Natural killer cell (primary cell): ENCODE results near the gene NEFH. TPM values are rescaled to one million over a fixed set of nuclear protein-coding genes. Genes with fewer than 3 reads are reported as not detected.

Source experiments
- ATAC-seq, 3 donors: fragments of 150-1000 bp in 2 of 3; fragments of 200-7000 bp in 1 of 3; cut with Tn5 transposase; 1 replicate in 1 of 3; 2 replicates in 2 of 3; pipeline ENCODE4 v1.10.0; 2021; ENCODE audit warnings: mild to moderate bottlenecking in 2 of 3, moderate library complexity in 2 of 3
- DNase-seq, 2 donors: peaks; one replicate each; pipeline versions ENCODE4 v3.0.0 to v3.0.0-alpha.2; 2013 to 2021; ENCODE audit warnings: mixed read lengths in 1 of 2
- H3K27ac ChIP-seq: one replicate; pipeline ENCODE4 v1.5.1; 2013; ENCODE audit warnings: mild to moderate bottlenecking, low read length
- H3K27me3 ChIP-seq: one replicate; pipeline ENCODE4 v1.6.1; 2013; ENCODE audit warnings: low read length; ENCODE audit not compliant: control insufficient read depth, insufficient read depth
- H3K36me3 ChIP-seq: one replicate; pipeline ENCODE4 v1.6.1; 2013; ENCODE audit warnings: low read length; ENCODE audit not compliant: control insufficient read depth, insufficient read depth
- H3K4me1 ChIP-seq: one replicate; pipeline ENCODE4 v1.6.1; 2013; ENCODE audit warnings: low read length; ENCODE audit not compliant: control insufficient read depth, insufficient read depth
- H3K4me3 ChIP-seq: one replicate; pipeline ENCODE4 v1.5.1; 2013; ENCODE audit warnings: low read length
- H3K9me3 ChIP-seq: one replicate; pipeline ENCODE4 v1.6.1; 2013; ENCODE audit warnings: low read length; ENCODE audit not compliant: control insufficient read depth, insufficient read depth
- H3K27ac Mint-ChIP-seq, 2 donors: one replicate each; pipeline ENCODE4 v1.8.0; 2022; ENCODE audit warnings: mild to moderate bottlenecking in 2 of 2, mixed read lengths in 2 of 2, moderate library complexity in 1 of 2
- H3K27me3 Mint-ChIP-seq, 2 donors: one replicate each; pipeline ENCODE4 v1.8.0; 2022; ENCODE audit warnings: low read depth in 2 of 2, mixed read lengths in 2 of 2
- H3K36me3 Mint-ChIP-seq: one replicate; pipeline ENCODE4 v1.8.0; 2022; ENCODE audit warnings: mixed read lengths
- H3K4me1 Mint-ChIP-seq, 2 donors: one replicate each; pipeline ENCODE4 v1.8.0; 2022; ENCODE audit warnings: mixed read lengths in 2 of 2
- H3K4me3 Mint-ChIP-seq: one replicate; pipeline ENCODE4 v1.8.0; 2022; ENCODE audit warnings: mild to moderate bottlenecking, moderate library complexity, mixed read lengths
- H3K9me3 Mint-ChIP-seq, 2 donors: one replicate each; pipeline ENCODE4 v1.8.0; 2022; ENCODE audit warnings: mixed read lengths in 2 of 2
- WGBS: methylation state at CpG from one replicate; pipeline ENCODE4 v1.1.7; 2013; ENCODE audit warnings: missing lambda C conversion rate; ENCODE audit not compliant: insufficient coverage; 5-methylcytosine and 5-hydroxymethylcytosine counted together
- intact Hi-C: fragments of 100-400 bp; cut with micrococcal nuclease; formaldehyde crosslinking; loops from one replicate; pipeline ENCODE4 v1.14.2; 2022
- total RNA-seq, 4 donors: library from RNA; stranded (reverse); fragments of 120-200 nt in 1 of 4; gene quantifications; one replicate each; pipeline versions ENCODE4 v1.2.3 to v1.2.4, GENCODE V29; 2013 to 2022
- TF ChIP-seq, protein P1 (sequence below): fragments of 200-600 bp; IDR thresholded peaks from one replicate; pipeline ENCODE4 v1.8.0; 2022; ENCODE audit warnings: antibody characterized with exemption

NEFH gene
- total RNA-seq, 3 donors from 2014 or later (not counting 1 experiment from before 2014, with no cell fraction given) = 0.09 to 0.48 (median 0.12) TPM

DNA sequence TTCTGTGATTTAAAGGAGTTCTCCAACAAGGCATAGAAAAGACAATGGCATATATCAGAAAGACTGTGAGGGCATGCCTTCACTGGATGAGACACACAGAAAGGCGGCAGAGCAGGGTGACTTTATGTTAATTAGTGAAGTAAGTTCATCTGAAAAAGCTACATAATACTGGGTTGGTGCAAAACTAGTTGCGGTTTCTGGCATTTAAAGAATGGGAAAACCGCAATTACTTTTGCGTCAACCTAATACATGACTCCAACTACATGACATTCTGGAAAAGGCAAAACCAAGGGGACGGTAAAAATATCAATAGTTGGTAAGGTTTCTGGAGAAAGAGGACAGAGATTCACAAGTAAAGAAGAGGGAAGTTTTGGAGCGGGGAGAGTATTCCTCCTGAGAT, 36.6 kb upstream of the NEFH start:
- no peaks in the 10 kb centered on the region for H3K36me3 Mint-ChIP-seq
- no peak overlapping the region for H3K27ac Mint-ChIP-seq
- Histone ChIP-seq H3K36me3 (no peaks in the 10 kb centered on the region), H3K27me3 (no peaks in the 10 kb centered on the region), H3K9me3 (no peaks in the 10 kb centered on the region), H3K4me1 (no peaks in the 10 kb centered on the region), H3K27ac (no peak overlapping the region), H3K4me3 (no peak overlapping the region)
- WGBS = 95% methylated on average over 2 of the region's 6 CpGs
- H3K27me3 Mint-ChIP-seq = peaks cover 12 to 14% of the 10 kb centered on the region in 2 donors
- H3K4me3 Mint-ChIP-seq = no peak overlapping the region
- H3K9me3 Mint-ChIP-seq = no peaks in the 10 kb centered on the region
- intact Hi-C loops = no loop called here
- TF ChIP-seq, protein P1, sequence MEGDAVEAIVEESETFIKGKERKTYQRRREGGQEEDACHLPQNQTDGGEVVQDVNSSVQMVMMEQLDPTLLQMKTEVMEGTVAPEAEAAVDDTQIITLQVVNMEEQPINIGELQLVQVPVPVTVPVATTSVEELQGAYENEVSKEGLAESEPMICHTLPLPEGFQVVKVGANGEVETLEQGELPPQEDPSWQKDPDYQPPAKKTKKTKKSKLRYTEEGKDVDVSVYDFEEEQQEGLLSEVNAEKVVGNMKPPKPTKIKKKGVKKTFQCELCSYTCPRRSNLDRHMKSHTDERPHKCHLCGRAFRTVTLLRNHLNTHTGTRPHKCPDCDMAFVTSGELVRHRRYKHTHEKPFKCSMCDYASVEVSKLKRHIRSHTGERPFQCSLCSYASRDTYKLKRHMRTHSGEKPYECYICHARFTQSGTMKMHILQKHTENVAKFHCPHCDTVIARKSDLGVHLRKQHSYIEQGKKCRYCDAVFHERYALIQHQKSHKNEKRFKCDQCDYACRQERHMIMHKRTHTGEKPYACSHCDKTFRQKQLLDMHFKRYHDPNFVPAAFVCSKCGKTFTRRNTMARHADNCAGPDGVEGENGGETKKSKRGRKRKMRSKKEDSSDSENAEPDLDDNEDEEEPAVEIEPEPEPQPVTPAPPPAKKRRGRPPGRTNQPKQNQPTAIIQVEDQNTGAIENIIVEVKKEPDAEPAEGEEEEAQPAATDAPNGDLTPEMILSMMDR = no peak
- DNase-seq (no peak), ATAC-seq (no peak)
- H3K4me1 Mint-ChIP-seq = no peaks in the 10 kb centered on the region

DNA sequence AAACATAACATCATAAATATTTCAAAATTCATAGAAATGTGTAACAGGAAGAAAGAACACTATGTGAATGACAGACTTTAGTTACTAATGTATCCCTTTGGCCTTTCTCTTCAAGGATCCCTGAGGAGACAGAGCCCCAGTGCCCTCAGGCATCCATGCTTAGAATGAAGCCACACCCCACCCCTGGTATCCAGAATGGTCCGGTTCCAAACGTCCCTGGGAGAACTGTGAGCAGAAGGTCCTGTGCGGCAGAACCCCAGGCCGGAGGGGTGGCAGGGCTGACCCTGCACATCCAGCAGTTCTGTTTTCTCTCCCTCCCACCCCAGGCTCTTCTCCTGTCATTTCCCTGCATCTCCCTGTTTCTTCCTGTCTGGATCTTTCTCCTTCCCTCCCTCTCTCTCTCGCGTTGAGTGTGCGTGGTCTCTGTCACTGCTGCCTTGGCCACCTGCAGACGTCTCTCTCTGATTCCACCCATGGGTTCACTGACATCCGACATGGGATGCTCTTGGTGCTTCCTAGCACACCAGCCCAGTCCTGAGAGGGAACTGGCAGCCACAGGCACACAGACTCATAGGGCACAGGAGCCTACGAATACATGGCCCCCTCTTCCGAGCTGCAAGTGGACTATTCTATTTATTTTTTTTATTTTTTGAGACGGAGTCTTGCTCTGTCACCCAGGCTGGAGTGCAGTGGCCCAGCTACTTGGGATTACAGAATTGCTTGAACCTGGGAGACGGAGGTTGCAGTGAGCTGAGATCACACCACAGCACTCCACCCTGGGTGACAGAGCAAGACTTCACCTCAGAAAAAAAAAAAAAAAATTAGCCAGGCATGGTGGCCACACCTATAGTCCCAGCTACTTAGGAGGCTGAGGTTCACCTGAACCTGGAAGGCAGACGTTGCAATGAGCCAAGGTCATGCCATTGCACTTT, 35.9 kb upstream of the NEFH start:
- Histone ChIP-seq H3K9me3 (no peaks in the 10 kb centered on the region), H3K27ac (no peak overlapping the region), H3K4me1 (no peaks in the 10 kb centered on the region), H3K36me3 (no peaks in the 10 kb centered on the region), H3K4me3 (no peak overlapping the region), H3K27me3 (no peaks in the 10 kb centered on the region)
- no peaks in the 10 kb centered on the region for H3K36me3 Mint-ChIP-seq
- H3K27ac Mint-ChIP-seq = no peak overlapping the region
- TF ChIP-seq, protein P1 = no peak
- DNase-seq (no peak), ATAC-seq (no peak)
- H3K27me3 Mint-ChIP-seq = peaks cover 12 to 14% of the 10 kb centered on the region in 2 donors
- intact Hi-C loops = no loop called here
- H3K4me1 Mint-ChIP-seq = no peaks in the 10 kb centered on the region
- no peak overlapping the region for H3K4me3 Mint-ChIP-seq
- H3K9me3 Mint-ChIP-seq = no peaks in the 10 kb centered on the region
- 82% methylated on average over 13 of the region's 14 CpGs for WGBS

DNA sequence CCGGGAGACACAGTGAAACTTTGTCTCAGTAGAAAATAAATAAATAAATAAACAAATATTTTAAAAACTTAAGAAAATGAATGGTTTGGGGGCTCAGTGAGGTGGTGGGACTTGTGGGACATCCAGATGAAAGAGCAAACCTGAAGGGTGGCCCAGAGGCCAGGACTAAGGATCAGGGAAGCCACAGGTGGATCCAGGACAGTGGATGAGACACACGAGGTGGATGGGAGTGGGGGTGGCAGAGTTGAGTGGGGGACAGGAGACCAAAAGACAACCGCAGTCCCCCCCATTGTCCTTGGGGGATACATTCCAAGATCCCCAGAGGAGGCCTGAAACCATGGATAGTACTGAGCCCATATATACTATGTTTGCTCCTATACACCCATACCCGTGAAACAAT, 34.5 kb upstream of the NEFH start:
- intact Hi-C loops = no loop called here
- Histone ChIP-seq H3K36me3 (no peaks in the 10 kb centered on the region), H3K27ac (no peak overlapping the region), H3K4me3 (no peak overlapping the region), H3K27me3 (no peaks in the 10 kb centered on the region), H3K4me1 (no peaks in the 10 kb centered on the region), H3K9me3 (no peaks in the 10 kb centered on the region)
- WGBS = 87% methylated on average over 3 of the region's 4 CpGs
- DNase-seq = no peak
- ATAC-seq = no peak
- no peaks in the 10 kb centered on the region for H3K9me3 Mint-ChIP-seq
- no peak overlapping the region for H3K4me3 Mint-ChIP-seq
- no peaks in the 10 kb centered on the region for H3K4me1 Mint-ChIP-seq
- no peak overlapping the region for H3K27ac Mint-ChIP-seq
- TF ChIP-seq, protein P1 = no peak
- peaks cover 12 to 14% of the 10 kb centered on the region in 2 donors for H3K27me3 Mint-ChIP-seq
- H3K36me3 Mint-ChIP-seq = no peaks in the 10 kb centered on the region
